Measurements from ENCODE around the gene SPACA7. TPM values are rescaled to one million over a fixed set of nuclear protein-coding genes. Genes with fewer than 3 reads are reported as not detected.
A peak's percentile ranks its signal among the peaks of the same experiment; 100 is the strongest.

SPACA7 gene
- polyA plus RNA-seq, 3 donors: not detected

GRCh38 chr13:112446867-112447266 lies 70.7 kb downstream of the SPACA7 start:
- no peaks in the 10 kb centered on the region for H3K27me3 ChIP-seq (ENCODE audit: control insufficient read depth in 2 of 2, insufficient read depth in 2 of 2, low read length in 2 of 2)
- no peaks in the 10 kb centered on the region for H3K79me2 ChIP-seq (ENCODE audit: insufficient read depth, low read length)
- H3K27me3 Mint-ChIP-seq (ENCODE audit: low read depth in 3 of 3): peaks cover 10 to 20% (median 14%) of the 10 kb centered on the region in 3 donors
- no peaks in the 10 kb centered on the region for H3K4me1 ChIP-seq (ENCODE audit: control insufficient read depth in 1 of 2, insufficient read depth in 2 of 2, low read length in 2 of 2)
- no peak for TF ChIP-seq CTCF (IDR thresholded peaks at IDR 0.05)
- H3K4me2 ChIP-seq (replicated peaks; ENCODE audit: extremely low read depth, low read length, poor library complexity, severe bottlenecking): no peak overlapping the region
- no peaks in the 10 kb centered on the region for H3K36me3 ChIP-seq (replicated peaks in 1 of 2; ENCODE audit: control insufficient read depth in 1 of 2, insufficient read depth in 2 of 2, low read length in 2 of 2)
- H3K9ac ChIP-seq (ENCODE audit: insufficient read depth, low read length, poor library complexity, severe bottlenecking): no peak overlapping the region
- H3K9me3 Mint-ChIP-seq: no peaks in the 10 kb centered on the region
- no peak overlapping the region for H3K4me3 Mint-ChIP-seq
- H3K27ac Mint-ChIP-seq: no peak overlapping the region
- H3K4me3 ChIP-seq (replicated peaks in 1 of 3; ENCODE audit: low read depth in 2 of 3, low read length in 3 of 3): no peak overlapping the region
- WGBS (ENCODE audit: insufficient coverage): 85% methylated on average over 13 of the region's 14 CpGs
- H3K36me3 Mint-ChIP-seq: no peaks in the 10 kb centered on the region
- H3K27ac ChIP-seq (ENCODE audit: low read depth in 1 of 2, low read length in 2 of 2): no peak overlapping the region
- no peaks in the 10 kb centered on the region for H3K9me3 ChIP-seq (replicated peaks in 1 of 2; ENCODE audit: control insufficient read depth in 1 of 2, insufficient read depth in 1 of 2, low read length in 2 of 2)
- H2AFZ ChIP-seq (ENCODE audit: insufficient read depth, low read depth, low read length, poor library complexity, severe bottlenecking): no peak overlapping the region
- intact Hi-C loops (cut with micrococcal nuclease): no loop called here
- peaks cover 5% of the 10 kb centered on the region for H3K4me1 Mint-ChIP-seq
- H4K20me1 ChIP-seq (ENCODE audit: insufficient read depth, low read length): no peaks in the 10 kb centered on the region
- DNase-seq: no peak

DNA sequence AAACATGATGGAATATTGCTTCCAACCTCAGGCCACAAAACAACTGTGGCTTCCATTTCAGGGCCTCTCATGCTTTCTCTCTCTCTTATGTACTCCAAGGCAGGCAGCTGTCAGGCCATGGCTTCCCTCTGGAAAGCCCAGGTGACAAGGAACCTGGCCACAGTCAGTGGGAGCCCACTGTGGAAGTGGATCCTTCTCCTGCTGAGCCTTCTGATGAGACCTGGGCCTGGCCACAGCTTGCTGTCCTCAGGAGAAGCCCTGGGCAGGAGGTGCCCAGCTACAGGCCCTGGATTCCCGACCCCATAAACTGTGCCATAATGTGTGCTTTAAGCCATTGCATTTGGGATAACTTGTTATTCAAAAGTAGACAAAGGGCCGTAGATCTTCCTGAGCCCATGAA lies 71.2 kb downstream of the SPACA7 start:
- no peak overlapping the region for H3K9ac ChIP-seq (ENCODE audit: insufficient read depth, low read length, poor library complexity, severe bottlenecking)
- no peaks in the 10 kb centered on the region for H3K9me3 Mint-ChIP-seq
- H3K27me3 ChIP-seq (ENCODE audit: control insufficient read depth in 2 of 2, insufficient read depth in 2 of 2, low read length in 2 of 2): no peaks in the 10 kb centered on the region
- peak overlapping the region in 1 of 7 donors; percentile 55 for H3K27ac Mint-ChIP-seq
- WGBS (ENCODE audit: insufficient coverage): 95% methylated on average over 2 of the region's 2 CpGs
- H3K4me1 ChIP-seq (ENCODE audit: control insufficient read depth in 1 of 2, insufficient read depth in 2 of 2, low read length in 2 of 2): no peaks in the 10 kb centered on the region
- H3K4me2 ChIP-seq (replicated peaks; ENCODE audit: extremely low read depth, low read length, poor library complexity, severe bottlenecking): no peak overlapping the region
- no peak overlapping the region for H3K27ac ChIP-seq (ENCODE audit: low read depth in 1 of 2, low read length in 2 of 2)
- no peak for TF ChIP-seq CTCF (IDR thresholded peaks at IDR 0.05)
- H3K36me3 ChIP-seq (replicated peaks in 1 of 2; ENCODE audit: control insufficient read depth in 1 of 2, insufficient read depth in 2 of 2, low read length in 2 of 2): no peaks in the 10 kb centered on the region
- H4K20me1 ChIP-seq (ENCODE audit: insufficient read depth, low read length): no peaks in the 10 kb centered on the region
- no peak for DNase-seq
- no peaks in the 10 kb centered on the region for H3K79me2 ChIP-seq (ENCODE audit: insufficient read depth, low read length)
- intact Hi-C loops (cut with micrococcal nuclease): no loop called here
- peaks cover 5% of the 10 kb centered on the region for H3K4me1 Mint-ChIP-seq
- peaks cover 10 to 20% (median 14%) of the 10 kb centered on the region in 3 donors for H3K27me3 Mint-ChIP-seq (ENCODE audit: low read depth in 3 of 3)
- no peaks in the 10 kb centered on the region for H3K9me3 ChIP-seq (replicated peaks in 1 of 2; ENCODE audit: control insufficient read depth in 1 of 2, insufficient read depth in 1 of 2, low read length in 2 of 2)
- H3K4me3 Mint-ChIP-seq: no peak overlapping the region
- H3K36me3 Mint-ChIP-seq: no peaks in the 10 kb centered on the region
- no peak overlapping the region for H3K4me3 ChIP-seq (replicated peaks in 1 of 3; ENCODE audit: low read depth in 2 of 3, low read length in 3 of 3)
- H2AFZ ChIP-seq (ENCODE audit: insufficient read depth, low read depth, low read length, poor library complexity, severe bottlenecking): no peak overlapping the region

Data from CD14-positive monocyte (primary cell).